GM21619 (cell line): ENCODE results near the gene MUC7.
"Not testable (repeated sequence)": the region's sequence is repeated elsewhere in the genome, so short reads cannot be mapped to it uniquely, and the experiment has no call there.

ENCODE experiments used
- ATAC-seq: cut with Tn5 transposase; IDR thresholded peaks from one replicate; pipeline ENCODE4 v1.9.1; 2021; ENCODE audit not compliant: unreplicated experiment

MUC7 gene

DNA sequence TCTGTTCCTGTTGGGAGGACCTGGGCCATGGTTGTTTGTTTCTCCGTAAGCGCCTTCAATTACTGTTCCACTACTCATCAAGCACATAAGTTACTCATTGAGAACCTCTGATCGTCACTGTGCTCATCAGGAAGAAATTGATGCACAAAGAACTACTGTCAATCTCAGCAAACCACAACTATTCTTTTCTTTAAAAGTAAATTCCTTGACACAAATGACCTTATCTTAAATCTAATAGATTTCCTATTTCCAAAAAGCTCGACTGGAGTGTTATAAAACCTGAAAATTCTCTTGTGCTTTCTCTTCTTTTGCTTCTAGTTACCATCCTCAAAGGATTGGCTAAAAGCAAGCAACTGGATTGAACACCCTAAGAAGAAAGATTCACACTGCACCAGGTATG is at the start of gene MUC7:
TSS of gene MUC7 (plus strand) at position 301 of the 400 bp plus-strand sequence. CDS start 1,825 bp downstream, outside the sequence.
- ATAC-seq = no peak

DNA sequence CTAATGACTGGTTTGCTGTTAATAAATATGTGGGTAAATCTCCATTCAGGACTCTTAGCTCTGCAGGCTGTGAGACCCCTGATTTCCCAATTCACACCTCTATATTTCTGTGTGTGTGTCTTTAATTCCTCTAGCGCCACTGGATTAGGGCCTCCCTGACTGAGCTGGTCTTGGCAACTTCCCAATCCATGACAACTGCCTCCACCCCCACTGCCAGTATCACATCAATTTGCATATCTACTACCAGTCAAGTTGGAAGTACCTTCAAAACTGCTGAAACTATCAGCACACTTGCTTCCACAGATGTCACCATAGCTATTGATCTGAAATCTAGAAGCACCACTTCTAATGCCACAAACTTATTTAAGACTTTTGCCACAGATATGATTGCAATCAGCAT is 46.7 kb upstream of the MUC7 start:
- ATAC-seq = no peak

DNA sequence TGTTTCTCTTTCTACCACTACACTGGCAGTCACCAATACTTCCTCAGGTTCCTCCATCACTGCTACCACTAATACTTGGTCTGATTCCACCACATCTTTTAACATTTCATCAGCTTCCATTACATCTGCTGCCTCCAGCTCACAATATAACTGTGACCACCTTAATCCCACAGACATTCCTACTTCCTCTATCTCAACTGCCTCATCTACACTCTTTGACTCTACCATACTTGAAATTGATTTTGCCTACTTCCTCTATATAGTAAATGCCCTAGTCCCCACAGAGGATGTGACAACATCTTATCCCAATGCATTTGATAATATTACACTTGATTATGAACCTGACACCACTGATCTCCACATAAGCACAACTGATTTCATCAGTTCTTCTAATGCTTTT is 45.2 kb upstream of the MUC7 start:
- ATAC-seq = no peak

DNA sequence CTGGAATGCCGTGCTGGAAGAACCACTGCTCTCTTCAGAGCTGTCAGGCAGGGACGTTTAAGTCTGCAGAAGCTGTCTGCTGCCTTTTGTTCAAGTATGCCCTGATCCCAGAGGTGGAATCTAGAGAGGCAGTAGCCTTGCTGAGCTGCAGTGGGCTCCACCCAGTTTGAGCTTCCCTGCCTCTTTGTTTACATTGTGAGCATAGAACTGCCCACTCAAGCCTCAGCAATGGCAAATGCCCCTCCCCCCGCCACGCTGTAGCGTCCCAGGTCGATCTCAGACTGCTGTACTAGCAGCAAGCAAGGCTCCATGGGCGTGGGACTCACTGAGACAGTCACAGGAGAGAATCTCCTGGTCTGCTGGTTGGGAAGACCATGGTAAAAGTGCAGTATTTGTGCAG is 34.8 kb upstream of the MUC7 start:
- no peak for ATAC-seq

DNA sequence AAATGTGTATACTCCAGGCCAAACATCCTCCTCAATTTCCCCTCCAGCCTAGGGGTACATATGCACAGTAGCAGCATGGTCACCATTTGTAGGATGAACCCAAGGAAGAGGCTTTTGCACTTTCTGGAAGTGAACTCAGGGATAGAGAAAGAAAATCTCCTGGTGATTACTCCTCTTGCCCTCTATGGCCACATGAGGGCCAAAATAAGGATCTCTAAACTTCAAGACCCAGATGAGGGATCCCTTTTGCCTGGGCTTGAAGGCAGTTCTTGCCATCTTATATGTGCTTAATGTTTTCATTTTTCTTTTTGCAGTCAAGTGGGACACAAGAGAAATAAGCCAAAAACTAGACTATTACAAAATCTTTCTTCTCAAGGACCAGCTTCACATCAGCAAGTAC is 29.5 kb upstream of the MUC7 start:
- no peak for ATAC-seq

DNA sequence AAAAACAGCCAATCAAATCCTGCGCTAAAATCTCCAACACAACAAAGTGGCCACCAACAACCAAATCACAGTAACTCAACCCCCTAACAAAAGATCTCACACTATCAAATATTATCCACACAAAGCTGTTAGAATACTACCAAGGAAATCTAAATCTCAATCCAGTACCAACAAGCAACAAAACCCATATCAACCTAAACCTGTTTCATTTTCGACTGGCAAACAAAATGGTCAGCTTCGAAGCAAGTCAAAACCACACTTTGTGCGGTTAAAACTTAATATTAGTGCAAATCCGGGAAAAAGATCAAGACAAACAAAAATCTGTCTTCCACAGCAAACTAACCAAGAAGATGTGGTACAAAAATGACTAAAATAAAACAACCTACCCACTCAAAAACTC is 28.7 kb upstream of the MUC7 start:
- no peak for ATAC-seq

DNA sequence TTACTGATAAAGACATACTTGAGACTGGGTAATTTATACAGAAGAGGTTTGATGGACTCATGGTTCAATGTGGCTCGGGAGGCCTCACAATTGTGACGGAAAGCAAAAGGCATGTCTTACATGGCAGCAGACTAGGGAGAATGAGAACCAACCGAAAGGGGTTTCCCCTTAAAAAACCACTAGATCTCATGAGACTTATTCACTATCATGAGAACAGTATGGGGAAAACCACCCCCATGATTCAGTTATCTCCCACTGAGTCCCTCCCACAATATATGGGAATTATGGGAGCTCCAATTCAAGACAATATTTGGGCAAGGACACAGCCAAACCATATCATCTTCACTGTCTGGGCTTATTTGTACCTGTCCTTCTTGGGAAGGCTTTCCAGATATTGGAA is 22.8 kb upstream of the MUC7 start:
- peak; percentile 66 for ATAC-seq

DNA sequence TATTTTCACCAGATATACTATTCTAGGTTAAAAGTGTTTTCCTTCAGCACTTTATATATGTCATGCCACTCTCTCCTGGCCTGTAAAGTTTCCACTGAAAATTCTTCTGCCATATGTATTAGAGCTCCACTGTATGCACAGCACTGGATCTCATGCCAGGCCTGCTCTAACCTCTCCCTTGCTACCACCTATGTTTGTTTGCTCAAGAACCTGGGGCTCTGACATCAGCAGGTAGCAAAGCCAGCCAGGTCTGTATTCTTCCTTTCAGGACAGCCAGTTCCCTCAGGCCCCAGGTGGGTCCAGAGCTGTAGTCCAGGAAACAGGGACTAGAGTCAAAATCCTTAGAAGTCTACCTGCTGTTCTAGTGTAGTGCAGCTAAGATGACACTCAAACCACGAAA is 19.1 kb upstream of the MUC7 start:
- no peak for ATAC-seq

DNA sequence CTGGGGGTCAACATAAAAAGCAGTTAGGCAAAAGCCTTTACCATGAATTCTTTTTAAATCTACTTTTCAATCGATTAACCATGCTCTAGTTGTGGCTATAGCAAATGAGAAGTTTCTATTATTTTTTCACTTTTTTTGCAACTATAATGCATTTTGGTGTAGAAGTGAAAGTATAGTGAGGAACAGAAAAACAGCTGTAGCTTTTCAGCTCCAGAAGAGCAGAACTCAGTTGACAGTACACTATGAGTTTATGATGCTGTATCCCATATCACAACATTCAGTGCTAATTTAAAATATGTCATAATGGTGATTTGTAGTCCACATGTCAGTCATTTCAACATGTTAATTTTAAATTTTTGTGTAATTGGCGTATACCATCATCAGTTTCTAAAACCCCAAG is 8.7 kb upstream of the MUC7 start:
- ATAC-seq = no peak

DNA sequence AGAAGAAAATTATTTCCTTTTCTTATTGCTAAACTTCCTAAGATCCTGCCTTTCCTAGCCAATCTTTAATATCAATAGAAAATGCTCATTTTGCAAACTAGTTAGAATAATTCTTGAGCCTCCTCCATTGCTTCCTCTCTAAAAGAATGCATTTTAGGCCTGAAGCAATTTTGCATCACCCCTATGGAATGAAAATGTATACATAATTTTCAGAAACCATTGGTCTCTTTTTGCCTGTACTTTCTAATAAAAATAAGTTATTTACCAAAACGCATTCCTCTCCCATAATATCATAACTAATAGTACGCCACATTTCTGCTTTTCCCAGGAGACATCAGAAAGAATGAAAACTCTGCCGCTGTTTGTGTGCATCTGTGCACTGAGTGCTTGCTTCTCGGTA is 1.7 kb downstream of the MUC7 start:
- ATAC-seq = no peak

DNA sequence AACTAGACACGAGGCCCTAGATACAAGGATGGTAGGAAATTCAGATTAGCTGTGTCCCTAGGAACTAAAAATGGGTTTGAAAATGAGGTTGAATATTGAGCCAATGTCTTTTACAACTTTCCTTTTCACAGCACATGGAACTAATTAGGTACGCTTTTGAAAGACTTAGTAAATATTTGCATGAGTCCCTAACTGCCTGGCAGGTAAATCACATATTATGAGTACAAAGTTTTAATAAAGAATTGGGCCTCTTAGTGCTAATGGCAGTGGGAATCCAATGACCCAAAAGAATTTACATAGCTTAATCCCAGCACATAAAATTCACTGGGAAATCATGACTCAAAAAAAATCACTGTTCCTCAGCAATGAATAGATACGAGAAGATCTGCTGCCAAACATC is 16.8 kb downstream of the MUC7 start:
- ATAC-seq = no peak

DNA sequence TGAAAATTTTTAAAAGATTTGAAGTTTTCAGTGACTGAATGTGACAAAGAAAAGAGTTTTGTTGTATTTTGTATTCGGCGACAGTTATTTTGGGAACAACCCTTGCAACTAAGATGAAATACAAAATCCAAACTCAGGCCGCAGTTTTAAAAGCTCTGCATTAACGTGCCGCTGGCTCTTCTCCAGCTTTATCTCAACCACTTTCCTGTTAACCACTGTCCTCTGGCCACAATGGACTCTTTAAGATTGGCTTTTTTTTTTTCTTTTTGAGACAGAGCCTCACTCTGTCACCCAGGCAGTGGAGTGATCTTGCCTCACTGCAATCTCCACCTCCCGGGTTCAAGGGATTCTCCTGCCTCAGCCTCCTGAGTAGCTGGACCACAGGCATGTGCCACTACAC is 24.2 kb downstream of the MUC7 start:
- no peak for ATAC-seq

DNA sequence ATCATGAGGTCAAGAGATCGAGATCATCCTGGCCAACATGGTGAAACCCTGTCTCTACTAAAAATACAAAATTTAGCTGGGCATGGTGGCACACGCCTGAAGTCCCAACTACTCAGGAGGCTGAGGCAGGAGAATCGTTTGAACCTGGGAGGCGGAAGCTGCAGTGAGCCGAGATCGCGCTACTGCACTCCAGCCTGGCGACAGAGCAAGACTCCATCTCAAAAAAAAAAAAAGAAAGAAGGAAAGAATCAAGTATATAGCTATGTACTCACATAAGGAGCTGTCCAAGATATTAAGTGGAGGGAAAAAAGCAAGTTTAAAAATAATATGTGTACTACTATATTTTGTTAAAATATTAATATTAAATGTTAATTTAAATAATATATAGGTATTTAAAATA is 29.8 kb downstream of the MUC7 start:
- ATAC-seq = not testable (repeated sequence)

DNA sequence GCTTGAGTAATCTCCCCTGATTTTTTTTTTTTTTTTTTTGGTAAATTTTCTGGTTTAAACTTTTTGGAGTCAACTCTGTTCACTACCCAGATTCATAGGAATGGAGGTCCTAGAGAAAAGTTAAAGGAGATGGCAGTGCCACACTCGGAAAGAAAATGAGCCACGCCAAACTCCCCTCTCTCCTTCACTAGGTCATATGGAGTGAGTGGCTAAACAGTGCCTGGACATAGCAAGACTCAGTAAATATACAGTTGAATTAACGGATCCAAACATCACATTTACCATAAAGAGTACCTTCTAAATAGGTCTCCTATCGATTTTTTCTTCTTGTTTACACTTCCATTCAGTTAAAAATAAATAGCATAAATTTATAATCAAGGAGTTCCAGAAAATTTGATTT is 32.7 kb downstream of the MUC7 start:
- no peak for ATAC-seq

DNA sequence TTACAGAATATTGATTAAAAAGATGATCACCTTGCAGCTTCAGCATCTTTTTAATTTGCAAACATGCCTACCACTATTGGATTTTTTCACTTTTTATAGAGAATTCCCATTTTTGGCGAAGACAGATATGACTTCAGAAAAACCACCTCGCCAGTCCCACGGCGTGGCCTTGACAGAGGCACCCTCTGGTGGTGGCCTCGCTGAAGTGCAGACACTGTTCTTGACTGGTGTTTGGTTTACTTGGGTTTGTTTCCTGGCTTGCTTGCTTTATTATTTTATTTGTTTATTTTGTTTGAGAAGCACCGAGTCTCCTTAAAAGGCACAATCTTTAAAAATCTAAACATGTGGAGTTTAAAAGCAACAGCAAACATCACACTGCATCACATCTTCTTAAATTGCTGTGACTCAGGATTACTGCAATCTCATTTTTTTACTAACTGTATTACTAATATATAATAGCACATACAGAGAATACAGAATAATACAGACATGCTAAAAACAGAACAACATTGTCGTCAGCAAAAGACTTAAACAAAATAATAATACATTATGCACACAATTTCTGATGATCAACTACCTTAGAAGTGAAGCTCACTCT is 33.3 kb downstream of the MUC7 start:
- peak; percentile 91 for ATAC-seq

DNA sequence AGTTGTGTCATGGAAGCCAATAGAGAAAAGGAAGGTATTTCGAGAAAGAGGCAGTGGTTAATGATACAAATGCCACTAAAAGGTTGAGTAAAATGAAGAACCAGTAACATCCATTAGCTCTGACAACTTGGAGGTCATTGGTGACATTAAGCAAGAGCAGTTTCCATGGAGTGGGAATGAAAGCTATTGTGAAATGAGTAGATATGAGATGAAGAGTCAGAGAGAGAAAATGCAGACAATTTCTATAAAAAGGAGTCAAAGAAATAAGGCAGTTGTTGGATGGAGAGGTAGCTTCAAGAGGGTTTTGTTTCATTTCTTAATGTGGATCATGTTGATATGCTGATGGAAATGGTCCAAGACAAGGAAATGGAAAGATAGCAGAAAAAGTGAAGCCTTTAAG is 36.8 kb downstream of the MUC7 start:
- no peak for ATAC-seq

DNA sequence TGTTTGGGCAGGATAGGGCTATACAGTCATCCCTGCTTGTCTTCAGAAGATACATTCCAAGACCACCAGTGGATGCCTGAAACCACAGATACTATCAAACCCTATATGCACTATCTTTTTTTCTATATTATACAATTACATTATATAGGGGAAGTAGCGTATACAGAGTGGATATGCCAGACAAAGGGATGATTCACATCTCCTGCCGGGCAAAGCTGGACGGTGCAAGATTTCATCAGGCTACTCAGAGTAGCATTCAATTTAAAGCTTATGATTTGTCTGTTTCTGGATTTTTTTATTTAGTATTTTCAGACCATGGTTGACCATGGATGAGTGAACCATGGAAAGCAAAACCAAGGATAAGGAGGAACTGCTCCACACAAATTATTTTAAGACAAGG is 39.4 kb downstream of the MUC7 start:
- ATAC-seq = no peak

DNA sequence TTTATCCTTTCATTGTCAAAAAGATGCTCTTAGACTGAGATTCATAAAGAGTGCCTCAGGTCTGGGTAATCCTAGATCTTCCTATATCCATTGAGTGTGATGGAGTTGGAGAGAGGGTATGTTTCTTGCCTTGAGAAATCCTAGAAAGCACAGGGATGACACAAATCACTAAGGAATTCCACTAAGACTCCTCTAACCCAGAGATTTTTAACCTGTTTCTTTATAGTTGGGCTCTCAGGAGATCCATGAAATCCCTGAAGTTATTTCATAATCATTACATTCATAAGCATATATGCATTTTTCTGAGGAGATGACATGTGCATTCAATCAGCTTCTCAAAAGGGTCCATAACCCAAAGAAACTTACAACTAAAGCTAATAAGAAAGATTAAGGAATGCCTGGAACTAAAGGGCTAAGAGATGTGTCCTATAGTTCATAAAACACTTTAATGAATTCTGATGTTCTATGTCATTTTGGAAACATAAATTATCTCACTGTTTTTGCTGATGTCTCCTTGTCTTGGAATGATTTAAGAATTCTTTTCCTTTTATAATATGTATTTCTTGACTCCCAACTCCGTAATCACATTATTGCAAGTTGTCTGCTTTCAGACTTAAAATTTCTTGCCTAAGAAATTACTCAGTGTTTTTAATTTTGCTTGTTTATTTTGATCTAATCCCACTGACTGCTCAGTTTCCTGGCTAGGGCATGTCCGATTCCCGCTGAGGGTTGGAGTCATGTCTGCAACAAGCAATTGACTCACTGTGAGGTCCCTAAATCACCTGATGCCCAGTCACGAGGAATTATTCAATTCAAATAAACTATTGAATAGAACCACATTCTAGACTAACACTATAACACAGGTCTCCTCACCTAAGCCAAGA is 43.6 kb downstream of the MUC7 start:
- no peak for ATAC-seq

DNA sequence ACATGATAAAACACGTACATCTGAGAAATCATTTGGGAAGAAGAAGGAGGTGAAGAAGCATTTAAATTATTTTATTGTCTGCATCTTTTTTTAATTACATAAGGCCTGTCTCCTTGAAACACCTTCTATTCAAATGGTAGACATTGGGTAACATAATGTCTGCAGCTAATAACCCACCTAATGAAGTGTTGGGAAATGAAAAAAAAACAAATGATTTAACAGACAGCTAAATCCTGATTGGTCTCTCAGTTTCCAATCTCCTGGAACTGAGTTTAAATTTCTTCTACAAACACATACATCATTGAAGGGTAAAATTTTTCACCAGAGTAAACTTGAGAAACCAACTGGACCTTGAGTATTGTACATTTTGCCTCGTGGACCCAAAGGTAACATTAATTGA is 46.3 kb downstream of the MUC7 start, which contains the start of gene AMTN:
TSS of gene AMTN (plus strand) at position 301 of the 400 bp plus-strand sequence. CDS start 209 bp downstream, outside the sequence.
- no peak for ATAC-seq

DNA sequence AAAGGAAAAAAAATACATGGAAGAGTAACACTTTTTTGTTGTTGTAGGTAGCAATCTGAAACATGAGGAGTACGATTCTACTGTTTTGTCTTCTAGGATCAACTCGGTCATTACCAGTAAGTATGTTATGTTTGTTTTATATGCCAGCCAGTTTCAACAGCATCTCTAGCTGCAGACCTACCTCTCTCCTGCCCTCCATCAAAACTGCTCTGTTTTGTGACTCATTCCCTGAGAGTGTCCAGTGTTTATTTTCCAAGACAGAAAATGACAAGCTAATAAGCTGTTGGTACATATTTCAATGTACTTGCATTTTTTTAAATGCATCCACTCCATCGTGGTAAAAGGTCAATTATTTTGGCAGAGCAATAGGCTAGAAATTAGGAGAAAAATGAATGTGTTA is 46.7 kb downstream of the MUC7 start:
- no peak for ATAC-seq

DNA sequence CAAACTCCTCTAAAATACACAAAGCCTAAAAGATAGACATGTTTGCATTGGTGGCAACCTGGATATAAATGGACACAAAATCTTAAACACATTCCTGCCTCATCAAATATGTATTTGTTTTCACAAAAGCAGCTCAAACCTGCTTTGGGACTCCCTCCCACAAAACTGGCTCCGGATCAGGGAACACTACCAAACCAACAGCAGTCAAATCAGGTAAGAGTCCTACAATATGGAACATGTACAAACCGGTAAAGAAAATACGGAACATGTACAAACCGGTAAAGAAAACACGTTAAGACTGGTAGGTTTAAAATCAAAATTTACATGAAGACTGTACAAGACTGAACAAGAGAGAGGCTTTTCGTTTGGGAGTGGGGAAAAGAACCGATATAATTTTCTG is 50.6 kb downstream of the MUC7 start:
- no peak for ATAC-seq

DNA sequence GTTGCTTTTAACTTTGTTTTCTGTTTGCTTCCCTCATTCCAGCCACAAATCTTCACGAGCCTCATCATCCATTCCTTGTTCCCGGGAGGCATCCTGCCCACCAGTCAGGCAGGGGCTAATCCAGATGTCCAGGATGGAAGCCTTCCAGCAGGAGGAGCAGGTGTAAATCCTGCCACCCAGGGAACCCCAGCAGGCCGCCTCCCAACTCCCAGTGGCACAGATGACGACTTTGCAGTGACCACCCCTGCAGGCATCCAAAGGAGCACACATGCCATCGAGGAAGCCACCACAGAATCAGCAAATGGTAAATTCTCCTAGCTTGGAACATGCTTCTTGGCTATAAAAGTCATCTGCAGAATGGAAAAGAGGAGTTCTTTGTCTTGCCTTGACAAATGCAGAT is 59.0 kb downstream of the MUC7 start:
- ATAC-seq = no peak

DNA sequence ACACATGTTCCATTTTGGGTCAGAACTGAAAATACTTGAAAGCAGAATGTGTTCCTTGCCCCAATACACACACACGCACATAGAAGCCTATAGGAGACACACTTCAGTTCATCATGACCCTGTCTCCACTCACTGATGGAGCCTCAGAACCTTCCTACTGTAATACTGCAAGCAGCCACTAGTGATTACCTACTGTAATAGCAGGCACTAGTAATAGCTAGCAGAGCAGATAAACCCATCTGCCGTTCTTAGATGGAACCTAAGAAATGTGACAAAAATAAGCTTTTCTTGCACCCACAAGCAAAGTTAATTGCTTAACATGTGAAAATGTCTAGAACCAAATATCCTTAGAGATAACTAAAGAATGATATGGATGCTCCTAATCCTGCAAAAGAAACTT is 60.0 kb downstream of the MUC7 start:
- peak; percentile 80 for ATAC-seq
